Heart left ventricle (tissue), 13 donors: ENCODE measurements around the gene HOXD3.

Source experiments
- POLR2A ChIP-seq, 2 donors: fragments of 450-650 bp; IDR thresholded peaks; one replicate each; pipeline ENCODE4 v1.6.1; 2017; ENCODE audit warnings: antibody characterized with exemption in 2 of 2, mild to moderate bottlenecking in 2 of 2, moderate library complexity in 2 of 2
- TF ChIP-seq, protein P1 (sequence below), 12 donors: fragments of 200-600 bp; sonication (generic) in 4 of 12; IDR thresholded peaks; one replicate each; pipeline versions ENCODE4 v1.5.0 to v1.8.0; 2018 to 2022; ENCODE audit warnings: antibody characterized with exemption in 12 of 12, mild to moderate bottlenecking in 5 of 12
- donor health status: ischemic (EF 13 %, LVEDD 7.1; RV severe dilation, severe dysfunction).
- donor health status: DM: no; HTN: yes; CAD: no.
- donor health status: DM: no; HTN: no; CAD: no.
- donor health status: ischemic (EF 25% LVEDD 6.9; RV normal size, moderate dysfunction).
- donor health status: ischemic (EF 25% LVEDD 5.7; RV mildly dilated, moderate dysfunction).
- donor health status: ischemic (EF 35%, LVEDD 5.7; RV mildly dilated, moderate dysfunction).
- donor health status: nonischemic (EF 11% LVEDD 7.7; RV severe dilation, severe dysfunction).
- donor health status: DM: yes; HTN: yes; CAD: no.
- donor health status: PGD.
- donor health status: ischemic (EF 29% LVEDD 5.4; RV normal size, mild dysfunction).
- donor health status: nonischemic (EF 23%, LVEDD 6.1; RV moderate dilation, normal function).

DNA sequence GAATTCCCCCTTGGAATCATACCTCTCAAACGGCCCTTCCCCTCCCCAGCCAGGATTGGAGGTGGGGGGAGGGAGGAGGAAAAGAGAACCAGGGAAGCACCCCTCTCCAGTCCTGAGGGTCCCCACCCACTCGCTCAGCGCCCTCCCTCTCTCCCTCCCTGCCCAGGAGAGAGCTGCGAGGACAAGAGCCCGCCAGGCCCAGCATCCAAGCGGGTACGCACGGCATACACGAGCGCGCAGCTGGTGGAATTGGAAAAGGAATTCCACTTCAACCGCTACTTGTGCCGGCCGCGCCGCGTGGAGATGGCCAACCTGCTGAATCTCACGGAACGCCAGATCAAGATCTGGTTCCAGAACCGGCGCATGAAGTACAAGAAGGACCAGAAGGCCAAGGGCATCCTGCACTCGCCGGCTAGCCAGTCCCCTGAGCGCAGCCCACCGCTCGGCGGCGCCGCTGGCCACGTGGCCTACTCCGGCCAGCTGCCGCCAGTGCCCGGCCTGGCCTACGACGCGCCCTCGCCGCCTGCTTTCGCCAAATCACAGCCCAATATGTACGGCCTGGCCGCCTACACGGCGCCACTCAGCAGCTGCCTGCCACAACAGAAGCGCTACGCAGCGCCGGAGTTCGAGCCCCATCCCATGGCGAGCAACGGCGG lies 14.4 kb downstream of the HOXD3 start:
- no peak for TF ChIP-seq POLR2A (IDR thresholded peaks at IDR 0.05)
- TF ChIP-seq, protein P1, sequence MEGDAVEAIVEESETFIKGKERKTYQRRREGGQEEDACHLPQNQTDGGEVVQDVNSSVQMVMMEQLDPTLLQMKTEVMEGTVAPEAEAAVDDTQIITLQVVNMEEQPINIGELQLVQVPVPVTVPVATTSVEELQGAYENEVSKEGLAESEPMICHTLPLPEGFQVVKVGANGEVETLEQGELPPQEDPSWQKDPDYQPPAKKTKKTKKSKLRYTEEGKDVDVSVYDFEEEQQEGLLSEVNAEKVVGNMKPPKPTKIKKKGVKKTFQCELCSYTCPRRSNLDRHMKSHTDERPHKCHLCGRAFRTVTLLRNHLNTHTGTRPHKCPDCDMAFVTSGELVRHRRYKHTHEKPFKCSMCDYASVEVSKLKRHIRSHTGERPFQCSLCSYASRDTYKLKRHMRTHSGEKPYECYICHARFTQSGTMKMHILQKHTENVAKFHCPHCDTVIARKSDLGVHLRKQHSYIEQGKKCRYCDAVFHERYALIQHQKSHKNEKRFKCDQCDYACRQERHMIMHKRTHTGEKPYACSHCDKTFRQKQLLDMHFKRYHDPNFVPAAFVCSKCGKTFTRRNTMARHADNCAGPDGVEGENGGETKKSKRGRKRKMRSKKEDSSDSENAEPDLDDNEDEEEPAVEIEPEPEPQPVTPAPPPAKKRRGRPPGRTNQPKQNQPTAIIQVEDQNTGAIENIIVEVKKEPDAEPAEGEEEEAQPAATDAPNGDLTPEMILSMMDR (IDR thresholded peaks at IDR 0.05) = no peak
